Adrenal gland (tissue), 12 donors: ENCODE results near the gene RNF112. TPM values are rescaled to one million over a fixed set of nuclear protein-coding genes. Genes with fewer than 3 reads are reported as not detected.

Experiments
- DNase-seq, 7 donors: peaks; one replicate each; pipeline ENCODE4 v3.0.0-alpha.2; 2019 to 2020
- H3K27ac ChIP-seq, 5 donors: fragments of 200-600 bp; sonication (generic) in 4 of 5; 1 replicate in 3 of 5; 2 replicates in 2 of 5; pipeline versions ENCODE4 v1.5.1 to v1.8.0; 2016 to 2020; ENCODE audit warnings: mild to moderate bottlenecking in 1 of 5
- H3K27me3 ChIP-seq: fragments of 200-600 bp; 2 replicates; pipeline ENCODE4 v1.8.0; 2021
- H3K36me3 ChIP-seq, 2 donors: fragments of 200-600 bp; replicated peaks in 1 of 2; 1 replicate in 1 of 2; 2 replicates in 1 of 2; pipeline versions ENCODE4 v1.5.1 to v1.8.0; 2018 to 2022
- H3K4me1 ChIP-seq, 2 donors: fragments of 200-600 bp; replicated peaks in 1 of 2; 1 replicate in 1 of 2; 2 replicates in 1 of 2; pipeline versions ENCODE4 v1.5.1 to v1.8.0; 2018 to 2021
- H3K4me3 ChIP-seq, 4 donors: fragments of 200-600 bp; sonication (generic) in 3 of 4; one replicate each; pipeline ENCODE4 v1.5.1; 2016 to 2018
- H3K9me3 ChIP-seq, 3 donors: fragments of 200-600 bp; sonication (generic) in 1 of 3; replicated peaks in 1 of 3; 1 replicate in 2 of 3; 2 replicates in 1 of 3; pipeline versions ENCODE4 v1.5.1 to v1.8.0; 2016 to 2021
- POLR2A ChIP-seq, 2 donors: fragments of 450-650 bp; IDR thresholded peaks; one replicate each; pipeline ENCODE4 v1.6.1; 2017; ENCODE audit warnings: antibody characterized with exemption in 2 of 2, mild to moderate bottlenecking in 2 of 2, moderate library complexity in 1 of 2
- WGBS, 4 donors: extraction: QIAGEN DNeasy Blood & Tissue Kit in 2 of 4; methylation state at CpG; one replicate each; pipeline versions ENCODE4 v1.1.5 to v1.1.7; 2013 to 2017; 5-methylcytosine and 5-hydroxymethylcytosine counted together
- intact Hi-C, 2 donors: fragments of 100-400 bp; cut with DNase I; formaldehyde crosslinking; loops; one replicate each; pipeline versions ENCODE4 v1.14.1 to v1.15.0; 2022 to 2023
- polyA plus RNA-seq, 3 donors: library from polyadenylated mRNA; stranded (reverse); fragments of 200-250 nt in 2 of 3; fragments of 350-450 nt in 1 of 3; fragmentation: Illumina TruSeq in 1 of 3; extraction: RNeasy Lipid Tissue Mini Kit (QIAGEN cat#74804) in 1 of 3; gene quantifications; one replicate each; pipeline ENCODE4 v1.2.3, GENCODE V29; 2013 to 2014
- small RNA-seq, 2 donors: library from RNA; depleted of rRNA; stranded (forward); fragments of <200 nt; gene quantifications; one replicate each; pipeline ENCODE3, GENCODE V24; 2016
- total RNA-seq, 9 donors: library from RNA; depleted of rRNA in 4 of 9; stranded (reverse); fragments of >200 nt in 4 of 9; fragments of 120-200 nt in 1 of 9; fragmentation: NEBNext Ultra II Directional in 1 of 9; extraction: Animal tissue kit (Norgen Biotek cat#: 25700) in 1 of 9; gene quantifications; one replicate each; pipeline versions ENCODE4 v1.1.0 to v1.2.4, GENCODE V29; 2013 to 2023
- TF ChIP-seq, protein P1 (sequence below), 6 experiments: fragments of 450-650 bp in 4 of 6; fragments of 200-600 bp in 2 of 6; sonication (generic) in 1 of 6; IDR thresholded peaks; 1 replicate in 5 of 6; 2 replicates in 1 of 6; pipeline versions ENCODE4 v1.5.1 to v1.8.0; 2016 to 2021; ENCODE audit warnings: antibody characterized with exemption in 6 of 6, mild to moderate bottlenecking in 2 of 6, moderate library complexity in 1 of 6
- donor health status: healthy with polysubstance abuse.
- donor health status: Bipolar disorder and iron deficiency.
- donor health status: DM: yes; HTN: yes; CAD: no.
- donor health status: DM: no; HTN: no; CAD: no.
- donor health status: DM: no; HTN: no; CAD: no.
- donor health status: DM: yes; HTN: yes; CAD: no.

The RNF112 gene
- total and polyA plus RNA-seq, 12 donors, result 0.88 to 35.6 (median 2.3) TPM; not detected in 1

GRCh38 chr17:19464031-19465026 lies 53.3 kb downstream of the RNF112 start:
- Histone ChIP-seq H3K9me3 (no peaks in the 10 kb centered on the region), H3K4me3 (no peak overlapping the region), H3K4me1 (peaks cover 9 to 10% of the 10 kb centered on the region in 2 donors), H3K27ac (peak overlapping the region in 2 of 5 donors; percentile 3 to 34), H3K27me3 (no peaks in the 10 kb centered on the region), H3K36me3 (no peaks in the 10 kb centered on the region)
- WGBS, 4 donors, result 67 to 80% (median 72%) methylated on average over 14 of the region's 14 CpGs
- intact Hi-C loops, result no loop called here
- DNase-seq, result peak in 3 of 7 donors; percentile 32 to 64 (median 53)
- TF ChIP-seq, protein P1, sequence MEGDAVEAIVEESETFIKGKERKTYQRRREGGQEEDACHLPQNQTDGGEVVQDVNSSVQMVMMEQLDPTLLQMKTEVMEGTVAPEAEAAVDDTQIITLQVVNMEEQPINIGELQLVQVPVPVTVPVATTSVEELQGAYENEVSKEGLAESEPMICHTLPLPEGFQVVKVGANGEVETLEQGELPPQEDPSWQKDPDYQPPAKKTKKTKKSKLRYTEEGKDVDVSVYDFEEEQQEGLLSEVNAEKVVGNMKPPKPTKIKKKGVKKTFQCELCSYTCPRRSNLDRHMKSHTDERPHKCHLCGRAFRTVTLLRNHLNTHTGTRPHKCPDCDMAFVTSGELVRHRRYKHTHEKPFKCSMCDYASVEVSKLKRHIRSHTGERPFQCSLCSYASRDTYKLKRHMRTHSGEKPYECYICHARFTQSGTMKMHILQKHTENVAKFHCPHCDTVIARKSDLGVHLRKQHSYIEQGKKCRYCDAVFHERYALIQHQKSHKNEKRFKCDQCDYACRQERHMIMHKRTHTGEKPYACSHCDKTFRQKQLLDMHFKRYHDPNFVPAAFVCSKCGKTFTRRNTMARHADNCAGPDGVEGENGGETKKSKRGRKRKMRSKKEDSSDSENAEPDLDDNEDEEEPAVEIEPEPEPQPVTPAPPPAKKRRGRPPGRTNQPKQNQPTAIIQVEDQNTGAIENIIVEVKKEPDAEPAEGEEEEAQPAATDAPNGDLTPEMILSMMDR (IDR thresholded peaks at IDR 0.05), result no peak
- no peak for TF ChIP-seq POLR2A (IDR thresholded peaks at IDR 0.05)

Small RNA genes within 50 kb of the gene (small RNA-seq; reads per million reads assigned to genes)
- 0 reads per million in 2 donors for gene RF00537

Other genes starting within 250 kb of the RNF112 start
- 10 to 100 TPM; 16.0 to 53.8 (median 21.1) TPM for gene EPN2, start 173.9 kb upstream of the RNF112 start, total RNA-seq
- gene EPN2, start 173.9 kb upstream of the RNF112 start, polyA plus RNA-seq, result 10 to 100 TPM; 12.0 to 24.6 (median 23.9) TPM
- 10 to 100 TPM; 19.3 to 67.7 (median 29.1) TPM for gene B9D1, start 48.5 kb upstream of the RNF112 start, total RNA-seq
- gene B9D1, start 48.5 kb upstream of the RNF112 start, polyA plus RNA-seq, result 10 to 100 TPM; 24.7 to 56.4 (median 37.2) TPM
- 100 to 1,000 TPM in 1 of 9 donors, 10 to 100 TPM in 7, 1 to 10 TPM in 1; 7.6 to 223 (median 46.8) TPM for gene MAPK7, start 32.7 kb upstream of the RNF112 start, total RNA-seq
- gene MAPK7, start 32.7 kb upstream of the RNF112 start, polyA plus RNA-seq, result 10 to 100 TPM; 22.6 to 41.3 (median 26.8) TPM
- gene MFAP4, start 24.0 kb upstream of the RNF112 start, total RNA-seq, result 10 to 100 TPM in 8 of 9 donors, 1 to 10 TPM in 1; 7.2 to 84.5 (median 29.5) TPM
- 10 to 100 TPM; 36.8 to 53.6 (median 40.1) TPM for gene MFAP4, start 24.0 kb upstream of the RNF112 start, polyA plus RNA-seq
- 100 to 1,000 TPM in 8 of 9 donors, 10 to 100 TPM in 1; 90.1 to 630 (median 182) TPM for gene SLC47A1, start 122.6 kb downstream of the RNF112 start, total RNA-seq
- gene SLC47A1, start 122.6 kb downstream of the RNF112 start, polyA plus RNA-seq, result 100 to 1,000 TPM; 104 to 460 (median 150) TPM
- 1,000 to 10,000 TPM in 1 of 9 donors, 100 to 1,000 TPM in 8; 312 to 1,009 (median 470) TPM for gene ALDH3A2, start 237.5 kb downstream of the RNF112 start, total RNA-seq
- 100 to 1,000 TPM in 2 of 3 donors, 10 to 100 TPM in 1; 99.1 to 951 (median 170) TPM for gene ALDH3A2, start 237.5 kb downstream of the RNF112 start, polyA plus RNA-seq